Panc1 (cell line): ENCODE results near the gene PRCD. TPM values are rescaled to one million over a fixed set of nuclear protein-coding genes. Genes with fewer than 3 reads are reported as not detected.
"Not testable (repeated sequence)": the region's sequence is repeated elsewhere in the genome, so short reads cannot be mapped to it uniquely, and the experiment has no call there.

Source experiments
- ATAC-seq: fragments of 200-7000 bp; cut with Tn5 transposase; 2 replicates; pipeline ENCODE4 v1.9.1; 2020; ENCODE audit warnings: mild to moderate bottlenecking, moderate library complexity
- BruUV-seq: library from RNA; stranded (reverse); fragments of 400-500 nt; replicated peaks from 2 replicates; lab custom pipeline; 2021; lab: Mats Ljungman, UMichigan
- CTCF ChIA-PET: fragments of 300-600 bp; sonication (Branson Sonifier 250); formaldehyde crosslinking; loops from one replicate; lab custom pipeline; 2022; ENCODE audit warnings: antibody characterized with exemption; lab: Charles Lee
- POLR2A ChIA-PET: fragments of 300-600 bp; sonication (Branson Sonifier 250); formaldehyde crosslinking; loops from one replicate; lab custom pipeline; 2022; ENCODE audit warnings: antibody characterized with exemption; lab: Charles Lee
- DNase-seq: peaks from one replicate; pipeline ENCODE4 v3.0.0-alpha.2; 2010; ENCODE audit warnings: low read depth, low spot score
- H3K27ac ChIP-seq: 2 replicates; pipeline ENCODE4 v1.5.1; 2011; ENCODE audit warnings: mild to moderate bottlenecking, low read length, inconsistent platforms
- H3K27me3 ChIP-seq: fragments of 200-500 bp; sonication (Bioruptor generic); 2 replicates; pipeline ENCODE4 v1.6.0; 2014; ENCODE audit warnings: low read length, inconsistent platforms; ENCODE audit not compliant: control insufficient read depth, insufficient read depth
- H3K36me3 ChIP-seq: fragments of 200-500 bp; sonication (Bioruptor generic); 2 replicates; pipeline ENCODE4 v1.5.1; 2014; ENCODE audit warnings: inconsistent platforms, mild to moderate bottlenecking, low read length, moderate library complexity; ENCODE audit not compliant: control insufficient read depth, insufficient read depth
- H3K4me1 ChIP-seq: 2 replicates; pipeline ENCODE4 v1.5.1; 2011; ENCODE audit warnings: inconsistent platforms, mild to moderate bottlenecking, low read length, moderate library complexity; ENCODE audit not compliant: control insufficient read depth, insufficient read depth
- H3K4me3 ChIP-seq, 2 experiments: 2 replicates each; pipeline ENCODE4 v1.5.1; 2011 to 2012; ENCODE audit warnings: low read depth in 2 of 2, low read length in 2 of 2, mild to moderate bottlenecking in 2 of 2, inconsistent platforms in 1 of 2, moderate library complexity in 1 of 2
- H3K9me3 ChIP-seq: fragments of 200-500 bp; sonication (Bioruptor generic); 2 replicates; pipeline ENCODE4 v1.5.1; 2014; ENCODE audit warnings: low read depth, mild to moderate bottlenecking, inconsistent platforms, low read length, moderate library complexity; ENCODE audit not compliant: control insufficient read depth, insufficient read depth
- CTCF ChIP-seq: fragments of 450-650 bp; IDR thresholded peaks from 2 replicates; pipeline ENCODE4 v1.5.1; 2017; ENCODE audit warnings: mild to moderate bottlenecking
- POLR2AphosphoS5 ChIP-seq: IDR thresholded peaks from 2 replicates; pipeline ENCODE4 v1.6.1; 2012; ENCODE audit warnings: mild to moderate bottlenecking, low read depth, low read length, moderate library complexity
- SIN3A ChIP-seq: IDR thresholded peaks from 2 replicates; pipeline ENCODE4 v1.6.1; 2012; ENCODE audit warnings: low read depth, mild to moderate bottlenecking, low read length, moderate library complexity, borderline replicate concordance; ENCODE audit not compliant: insufficient read depth
- TCF7L2 ChIP-seq: IDR thresholded peaks from 2 replicates; pipeline ENCODE4 v1.6.1; 2011; ENCODE audit warnings: mild to moderate bottlenecking, low read depth, low read length, inconsistent platforms
- in situ Hi-C: cut with HindIII; loops from 2 replicates; pipeline ENCODE4 v1.10.0; 2016; ENCODE audit warnings: low sequenced_read_pairs, low pct_unique_long_range_greater_than_20kb
- intact Hi-C: fragments of 100-400 bp; cut with micrococcal nuclease; formaldehyde crosslinking; loops from one replicate; pipeline ENCODE4 v1.10.0; 2022; ENCODE audit not compliant: unreplicated experiment
- total RNA-seq: library from RNA; stranded (reverse); gene quantifications from one replicate; pipeline ENCODE4 v1.2.1, GENCODE V29; 2021; ENCODE audit not compliant: unreplicated experiment
- TF ChIP-seq, protein P1 (sequence below), 2 experiments: IDR thresholded peaks; 2 replicates each; pipeline ENCODE4 v1.6.1; 2011 to 2012; ENCODE audit warnings: low read depth in 2 of 2, control low read depth in 1 of 2, low read length in 1 of 2, mild to moderate bottlenecking in 1 of 2, moderate library complexity in 1 of 2; ENCODE audit not compliant: insufficient read depth in 1 of 2

PRCD gene
- total RNA-seq, 1 experiment from 2014 or later = 0.54 TPM

- ChIA-PET CTCF (no interaction called here), POLR2A (no interaction called here)
- Histone ChIP-seq H3K36me3 (no peaks in the 10 kb centered on the region), H3K9me3 (no peaks in the 10 kb centered on the region), H3K27me3 (no peaks in the 10 kb centered on the region), H3K4me3 (no peak overlapping the region), H3K4me1 (peaks cover 44% of the 10 kb centered on the region), H3K27ac (no peak overlapping the region)
- no TSS peak for BruUV-seq
- no peak for TF ChIP-seq SIN3A
- TF ChIP-seq, protein P1, sequence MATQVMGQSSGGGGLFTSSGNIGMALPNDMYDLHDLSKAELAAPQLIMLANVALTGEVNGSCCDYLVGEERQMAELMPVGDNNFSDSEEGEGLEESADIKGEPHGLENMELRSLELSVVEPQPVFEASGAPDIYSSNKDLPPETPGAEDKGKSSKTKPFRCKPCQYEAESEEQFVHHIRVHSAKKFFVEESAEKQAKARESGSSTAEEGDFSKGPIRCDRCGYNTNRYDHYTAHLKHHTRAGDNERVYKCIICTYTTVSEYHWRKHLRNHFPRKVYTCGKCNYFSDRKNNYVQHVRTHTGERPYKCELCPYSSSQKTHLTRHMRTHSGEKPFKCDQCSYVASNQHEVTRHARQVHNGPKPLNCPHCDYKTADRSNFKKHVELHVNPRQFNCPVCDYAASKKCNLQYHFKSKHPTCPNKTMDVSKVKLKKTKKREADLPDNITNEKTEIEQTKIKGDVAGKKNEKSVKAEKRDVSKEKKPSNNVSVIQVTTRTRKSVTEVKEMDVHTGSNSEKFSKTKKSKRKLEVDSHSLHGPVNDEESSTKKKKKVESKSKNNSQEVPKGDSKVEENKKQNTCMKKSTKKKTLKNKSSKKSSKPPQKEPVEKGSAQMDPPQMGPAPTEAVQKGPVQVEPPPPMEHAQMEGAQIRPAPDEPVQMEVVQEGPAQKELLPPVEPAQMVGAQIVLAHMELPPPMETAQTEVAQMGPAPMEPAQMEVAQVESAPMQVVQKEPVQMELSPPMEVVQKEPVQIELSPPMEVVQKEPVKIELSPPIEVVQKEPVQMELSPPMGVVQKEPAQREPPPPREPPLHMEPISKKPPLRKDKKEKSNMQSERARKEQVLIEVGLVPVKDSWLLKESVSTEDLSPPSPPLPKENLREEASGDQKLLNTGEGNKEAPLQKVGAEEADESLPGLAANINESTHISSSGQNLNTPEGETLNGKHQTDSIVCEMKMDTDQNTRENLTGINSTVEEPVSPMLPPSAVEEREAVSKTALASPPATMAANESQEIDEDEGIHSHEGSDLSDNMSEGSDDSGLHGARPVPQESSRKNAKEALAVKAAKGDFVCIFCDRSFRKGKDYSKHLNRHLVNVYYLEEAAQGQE (IDR thresholded peaks at IDR 0.05; ENCODE audit: insufficient read depth in 1 of 2, low read depth in 2 of 2, low read length in 1 of 2) = no peak
- no peak for TF ChIP-seq TCF7L2
- no peak for TF ChIP-seq CTCF
- no peak for TF ChIP-seq POLR2AphosphoS5
- DNase-seq = no peak
- in situ Hi-C loops (no loop called here), intact Hi-C loops (no loop called here)
- ATAC-seq = no peak
These were observed 7.7 kb upstream of the PRCD start for GRCh38 chr17:76532072-76532651.

GRCh38 chr17:76533640-76534359 lies 6.0 kb upstream of the PRCD start:
- peaks cover 40% of the 10 kb centered on the region for H3K4me1 ChIP-seq
- H3K36me3 ChIP-seq, H3K4me3 ChIP-seq, CTCF ChIA-PET, POLR2A ChIA-PET, ATAC-seq, H3K27me3 ChIP-seq, intact Hi-C loops, H3K27ac ChIP-seq, BruUV-seq, in situ Hi-C loops, DNase-seq, H3K9me3 ChIP-seq: not testable (repeated sequence)
